ENCODE measurements around the gene SHISA5. TPM values are rescaled to one million over a fixed set of nuclear protein-coding genes. Genes with fewer than 3 reads are reported as not detected.
A peak's percentile ranks its signal among the peaks of the same experiment; 100 is the strongest.

The SHISA5 gene
- polyA plus RNA-seq, 1 experiment: 217 TPM

GRCh38 chr3:48473617-48473952 is 30.4 kb downstream of the SHISA5 start:
- H3K4me3 ChIP-seq (ENCODE audit: low read depth, low read length): no peak overlapping the region
- H3K27me3 ChIP-seq (ENCODE audit: control insufficient read depth, insufficient read depth, low read length): no peaks in the 10 kb centered on the region
- POLR2A ChIA-PET: no interaction called here
- TF ChIP-seq CTCF (IDR thresholded peaks at IDR 0.05; ENCODE audit: insufficient read depth, low read depth, low read length): no peak
- peaks cover 18% of the 10 kb centered on the region for H3K36me3 ChIP-seq (ENCODE audit: control insufficient read depth, insufficient read depth, low read length)
- DNase-seq (ENCODE audit: low read depth): no peak
- CTCF ChIA-PET: interaction anchor here (0.6 to 3.1 kb wide), 15 partner anchors 9 to 701 kb away, joined by 3 to 14 read pairs (median 4); partner anchors contain the start of gene PFKFB4

GRCh38 chr3:48472923-48473616 is 30.9 kb downstream of the SHISA5 start:
- peaks cover 22% of the 10 kb centered on the region for H3K36me3 ChIP-seq (ENCODE audit: control insufficient read depth, insufficient read depth, low read length)
- CTCF ChIA-PET: interaction anchor here (0.6 to 3.1 kb wide), 16 partner anchors 9 to 701 kb away, joined by 3 to 14 read pairs (median 4); partner anchors contain the start of gene PFKFB4
- H3K27me3 ChIP-seq (ENCODE audit: control insufficient read depth, insufficient read depth, low read length): no peaks in the 10 kb centered on the region
- peak; percentile 44 for TF ChIP-seq CTCF (IDR thresholded peaks at IDR 0.05; ENCODE audit: insufficient read depth, low read depth, low read length)
- DNase-seq (ENCODE audit: low read depth): peak; percentile 65
- H3K4me3 ChIP-seq (ENCODE audit: low read depth, low read length): peak overlapping the region; percentile 72
- POLR2A ChIA-PET: interaction anchor here (0.6 kb wide), 1 partner anchor 1496 kb away, joined by 5 read pairs; no protein-coding TSS in a partner anchor

- POLR2A ChIA-PET: no interaction called here
- H3K27me3 ChIP-seq (ENCODE audit: control insufficient read depth, insufficient read depth, low read length): no peaks in the 10 kb centered on the region
- DNase-seq (ENCODE audit: low read depth): no peak
- CTCF ChIA-PET: interaction anchor here (0.9 to 3.1 kb wide), 10 partner anchors 8 to 213 kb away, joined by 3 to 14 read pairs (median 4); partner anchors contain the start of gene PFKFB4
- no peak for TF ChIP-seq CTCF (IDR thresholded peaks at IDR 0.05; ENCODE audit: insufficient read depth, low read depth, low read length)
- H3K4me3 ChIP-seq (ENCODE audit: low read depth, low read length): peak overlapping the region; percentile 72
- H3K36me3 ChIP-seq (ENCODE audit: control insufficient read depth, insufficient read depth, low read length): peaks cover 25% of the 10 kb centered on the region
Observed at GRCh38 chr3:48472673-48472922, 31.4 kb downstream of the SHISA5 start.

GRCh38 chr3:48470286-48470685 is 33.7 kb downstream of the SHISA5 start:
- ChIA-PET CTCF (interaction anchor here (0.6 to 2.5 kb wide), 2 partner anchors 88 to 89 kb away, joined by 5 to 8 read pairs; no protein-coding TSS in a partner anchor), POLR2A (no interaction called here)
- DNase-seq (ENCODE audit: low read depth): no peak
- Histone ChIP-seq H3K36me3 (ENCODE audit: control insufficient read depth, insufficient read depth, low read length) (peaks cover 31% of the 10 kb centered on the region), H3K27me3 (ENCODE audit: control insufficient read depth, insufficient read depth, low read length) (no peaks in the 10 kb centered on the region), H3K4me3 (ENCODE audit: low read depth, low read length) (no peak overlapping the region)
- TF ChIP-seq CTCF (IDR thresholded peaks at IDR 0.05; ENCODE audit: insufficient read depth, low read depth, low read length): no peak

GRCh38 chr3:48469046-48469915 is 34.7 kb downstream of the SHISA5 start:
- ChIA-PET POLR2A (no interaction called here), CTCF (interaction anchor here (0.6 to 2.5 kb wide), 4 partner anchors 69 to 90 kb away, joined by 3 to 8 read pairs (median 4); no protein-coding TSS in a partner anchor)
- Histone ChIP-seq H3K27me3 (ENCODE audit: control insufficient read depth, insufficient read depth, low read length) (no peaks in the 10 kb centered on the region), H3K4me3 (ENCODE audit: low read depth, low read length) (no peak overlapping the region), H3K36me3 (ENCODE audit: control insufficient read depth, insufficient read depth, low read length) (peaks cover 35% of the 10 kb centered on the region)
- no peak for TF ChIP-seq CTCF (IDR thresholded peaks at IDR 0.05; ENCODE audit: insufficient read depth, low read depth, low read length)
- DNase-seq (ENCODE audit: low read depth): no peak
